Neuronal stem cell (in vitro differentiated cells): ENCODE measurements around the gene ZNF365.
"Not testable (repeated sequence)": the region's sequence is repeated elsewhere in the genome, so short reads cannot be mapped to it uniquely, and the experiment has no call there.

ENCODE experiments used
- DNase-seq: peaks from one replicate; pipeline ENCODE4 v3.0.0-alpha.2; 2013; ENCODE audit warnings: low spot score
- H2AFZ ChIP-seq: one replicate; pipeline ENCODE4 v1.6.1; 2013; ENCODE audit warnings: mild to moderate bottlenecking, low read length, inconsistent platforms
- H2AK5ac ChIP-seq: 2 replicates; pipeline ENCODE4 v1.6.1; 2013; ENCODE audit warnings: low read depth, mild to moderate bottlenecking, inconsistent platforms, low read length, moderate library complexity, mixed read lengths
- H2BK120ac ChIP-seq: 2 replicates; pipeline ENCODE4 v1.6.1; 2013; ENCODE audit warnings: low read depth, mild to moderate bottlenecking, inconsistent platforms, low read length, moderate library complexity, mixed read lengths
- H2BK12ac ChIP-seq: one replicate; pipeline ENCODE4 v1.6.1; 2013; ENCODE audit warnings: low read length, inconsistent platforms
- H2BK15ac ChIP-seq: 2 replicates; pipeline ENCODE4 v1.6.1; 2013; ENCODE audit warnings: mild to moderate bottlenecking, low read length, inconsistent platforms, mixed read lengths
- H2BK5ac ChIP-seq: one replicate; pipeline ENCODE4 v1.6.1; 2013; ENCODE audit warnings: inconsistent platforms, mild to moderate bottlenecking, low read length, moderate library complexity
- H3K14ac ChIP-seq: one replicate; pipeline ENCODE4 v1.6.1; 2013; ENCODE audit warnings: low read length, inconsistent platforms
- H3K18ac ChIP-seq: 2 replicates; pipeline ENCODE4 v1.6.1; 2013; ENCODE audit warnings: low read length, inconsistent platforms
- H3K23ac ChIP-seq: 2 replicates; pipeline ENCODE4 v1.6.1; 2013; ENCODE audit warnings: low read depth, mild to moderate bottlenecking, mixed read lengths, low read length, inconsistent platforms; ENCODE audit not compliant: poor library complexity
- H3K27ac ChIP-seq: replicated peaks from 3 replicates; pipeline ENCODE4 v1.5.1; 2013; ENCODE audit warnings: low read length, inconsistent platforms
- H3K27me3 ChIP-seq, 3 experiments: 2 replicates each; pipeline ENCODE4 v1.6.1; 2013; ENCODE audit warnings: low read length in 3 of 3, mild to moderate bottlenecking in 2 of 3, inconsistent platforms in 1 of 3, low read depth in 1 of 3, mixed read lengths in 1 of 3, moderate library complexity in 1 of 3; ENCODE audit not compliant: control insufficient read depth in 3 of 3, insufficient read depth in 3 of 3
- H3K36me3 ChIP-seq, 2 donors: replicated peaks in 1 of 2; 2 replicates each; pipeline ENCODE4 v1.6.1; 2013; ENCODE audit warnings: low read length in 2 of 2; ENCODE audit not compliant: control insufficient read depth in 2 of 2, insufficient read depth in 2 of 2
- H3K4ac ChIP-seq: 2 replicates; pipeline ENCODE4 v1.6.1; 2013; ENCODE audit warnings: inconsistent platforms, mild to moderate bottlenecking, low read length, moderate library complexity
- H3K4me1 ChIP-seq, 2 donors: 1 replicate in 1 of 2; 2 replicates in 1 of 2; pipeline ENCODE4 v1.6.1; 2013; ENCODE audit warnings: low read length in 2 of 2, low read depth in 1 of 2; ENCODE audit not compliant: control insufficient read depth in 2 of 2, insufficient read depth in 1 of 2
- H3K4me2 ChIP-seq: one replicate; pipeline ENCODE4 v1.6.1; 2013; ENCODE audit warnings: mild to moderate bottlenecking, low read length, inconsistent platforms; ENCODE audit not compliant: insufficient read depth, poor library complexity, severe bottlenecking
- H3K4me3 ChIP-seq, 2 donors: 2 replicates each; pipeline ENCODE4 v1.5.1; 2013; ENCODE audit warnings: low read length in 2 of 2, mild to moderate bottlenecking in 2 of 2, inconsistent platforms in 1 of 2, moderate library complexity in 1 of 2
- H3K79me1 ChIP-seq: one replicate; pipeline ENCODE4 v1.6.1; 2013; ENCODE audit warnings: low read depth, mild to moderate bottlenecking, inconsistent platforms, low read length, moderate library complexity
- H3K9ac ChIP-seq: one replicate; pipeline ENCODE4 v1.6.1; 2013; ENCODE audit warnings: mild to moderate bottlenecking, low read depth, low read length, inconsistent platforms; ENCODE audit not compliant: poor library complexity
- H3K9me3 ChIP-seq, 2 donors: replicated peaks in 1 of 2; 2 replicates each; pipeline versions ENCODE3 to v1.6.1; 2013; ENCODE audit warnings: low read length in 2 of 2, mild to moderate bottlenecking in 2 of 2, inconsistent platforms in 1 of 2, low read depth in 1 of 2, mixed read lengths in 1 of 2, moderate library complexity in 1 of 2; ENCODE audit not compliant: control insufficient read depth in 2 of 2, insufficient read depth in 1 of 2
- H4K8ac ChIP-seq: one replicate; pipeline ENCODE4 v1.6.1; 2013; ENCODE audit warnings: low read depth, mild to moderate bottlenecking, inconsistent platforms, low read length, moderate library complexity
- H4K91ac ChIP-seq: one replicate; pipeline ENCODE4 v1.6.1; 2013; ENCODE audit warnings: low read length, low read depth, mild to moderate bottlenecking, inconsistent platforms; ENCODE audit not compliant: poor library complexity
- WGBS, 2 donors: extraction: QIAGEN DNeasy Blood & Tissue Kit; methylation state at CpG; one replicate each; pipeline ENCODE4 v1.1.7; 2013; ENCODE audit warnings: missing lambda C conversion rate in 2 of 2, mixed read lengths in 1 of 2; ENCODE audit not compliant: insufficient read length in 2 of 2, insufficient replicate concordance in 1 of 2; ENCODE audit errors: extremely low coverage in 2 of 2; 5-methylcytosine and 5-hydroxymethylcytosine counted together

Gene ZNF365

DNA sequence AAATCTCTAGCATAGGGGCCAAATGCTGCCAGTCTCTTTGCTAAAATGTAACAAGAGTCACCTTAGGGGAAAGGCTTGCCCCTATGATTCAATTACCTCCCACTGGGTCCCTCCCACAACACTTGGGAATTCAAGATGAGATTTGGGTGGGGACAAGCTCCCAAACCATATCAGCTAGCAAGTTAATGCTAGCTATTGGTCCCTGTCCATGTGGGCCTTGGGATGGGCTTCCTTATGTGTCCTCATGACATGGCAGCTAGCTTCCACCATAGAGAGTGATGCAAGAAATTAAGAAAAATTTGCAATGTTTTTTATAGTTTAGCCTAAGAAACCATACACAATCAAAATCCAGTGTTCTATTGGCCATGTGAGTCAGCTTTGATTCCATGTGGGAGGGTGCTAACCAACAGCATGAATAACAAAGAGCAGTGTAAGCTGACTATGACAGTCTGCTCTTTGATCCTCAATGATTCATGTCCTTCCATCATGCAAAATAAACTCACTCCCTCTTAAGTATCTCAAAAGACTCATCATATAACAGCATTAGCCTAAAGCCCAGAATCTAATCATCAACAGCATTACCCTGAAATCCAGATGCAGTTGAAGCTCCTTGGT, 21.7 kb upstream of the ZNF365 start:
- Histone ChIP-seq H3K9me3 (peaks cover 0 to 3% of the 10 kb centered on the region in 2 donors), H3K4me1 (no peaks in the 10 kb centered on the region), H3K4me3 (no peak overlapping the region), H2BK12ac (no peak overlapping the region), H3K4me2 (no peak overlapping the region), H2BK5ac (no peak overlapping the region), H3K9ac (no peak overlapping the region), H4K8ac (no peak overlapping the region), H3K79me1 (no peaks in the 10 kb centered on the region), H2AFZ (no peak overlapping the region), H2AK5ac (no peak overlapping the region), H3K27me3 (no peaks in the 10 kb centered on the region), H3K23ac (no peak overlapping the region), H3K36me3 (no peaks in the 10 kb centered on the region), H3K27ac (no peak overlapping the region), H2BK15ac (no peak overlapping the region), H2BK120ac (no peak overlapping the region), H3K4ac (no peak overlapping the region), H3K14ac (no peak overlapping the region), H4K91ac (no peak overlapping the region), H3K18ac (no peak overlapping the region)
- DNase-seq, result no peak

DNA sequence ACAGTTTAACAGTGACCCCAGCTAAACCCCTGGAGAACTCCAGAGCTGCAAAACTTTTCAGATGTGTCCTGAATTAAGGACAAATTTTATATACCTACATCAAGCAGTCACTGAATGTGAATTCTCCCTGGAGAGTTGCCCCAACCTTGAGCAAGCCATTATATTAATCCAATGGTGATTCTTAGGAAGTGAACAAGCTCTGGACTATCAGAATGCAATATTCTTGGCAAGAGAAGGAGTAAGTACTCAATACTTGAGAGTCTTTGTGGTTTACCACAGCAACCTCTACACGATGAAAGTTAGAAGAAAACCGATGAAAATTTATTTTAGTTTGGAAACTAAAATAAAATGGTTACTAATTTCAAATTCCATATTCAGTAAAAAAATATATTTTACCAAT, 19.3 kb upstream of the ZNF365 start:
- H2AK5ac ChIP-seq, result no peak overlapping the region
- H3K36me3 ChIP-seq, result no peaks in the 10 kb centered on the region
- H3K9ac ChIP-seq, result no peak overlapping the region
- H3K18ac ChIP-seq, result no peak overlapping the region
- no peaks in the 10 kb centered on the region for H3K9me3 ChIP-seq
- no peak overlapping the region for H3K4me2 ChIP-seq
- no peak overlapping the region for H2AFZ ChIP-seq
- no peak overlapping the region for H3K23ac ChIP-seq
- H3K27me3 ChIP-seq, result no peaks in the 10 kb centered on the region
- no peak overlapping the region for H2BK12ac ChIP-seq
- no peak overlapping the region for H3K14ac ChIP-seq
- H3K27ac ChIP-seq, result no peak overlapping the region
- WGBS, 2 donors, result no CpG with 5 or more reads among the region's 2 CpGs
- H4K8ac ChIP-seq, result no peak overlapping the region
- H3K4me3 ChIP-seq, result no peak overlapping the region
- DNase-seq, result no peak
- H3K79me1 ChIP-seq, result no peaks in the 10 kb centered on the region
- no peak overlapping the region for H2BK120ac ChIP-seq
- no peak overlapping the region for H2BK5ac ChIP-seq
- no peak overlapping the region for H4K91ac ChIP-seq
- H3K4me1 ChIP-seq, result no peaks in the 10 kb centered on the region
- H3K4ac ChIP-seq, result no peak overlapping the region
- no peak overlapping the region for H2BK15ac ChIP-seq

GRCh38 chr10:62356447-62356846, 17.7 kb upstream of the ZNF365 start:
- no peak overlapping the region for H2BK5ac ChIP-seq
- H4K91ac ChIP-seq, result no peak overlapping the region
- H3K9ac ChIP-seq, result no peak overlapping the region
- no peaks in the 10 kb centered on the region for H3K27me3 ChIP-seq
- no peak overlapping the region for H2BK15ac ChIP-seq
- no peak overlapping the region for H3K4me3 ChIP-seq
- no peaks in the 10 kb centered on the region for H3K9me3 ChIP-seq
- no peaks in the 10 kb centered on the region for H3K79me1 ChIP-seq
- H3K4me1 ChIP-seq, result no peaks in the 10 kb centered on the region
- no peak overlapping the region for H3K27ac ChIP-seq
- no CpG with 5 or more reads among the region's 2 CpGs for WGBS, 2 donors
- no peak overlapping the region for H2BK120ac ChIP-seq
- no peak overlapping the region for H2BK12ac ChIP-seq
- no peak overlapping the region for H3K14ac ChIP-seq
- no peak overlapping the region for H3K4ac ChIP-seq
- H3K18ac ChIP-seq, result no peak overlapping the region
- no peak overlapping the region for H2AK5ac ChIP-seq
- DNase-seq, result no peak
- no peak overlapping the region for H3K4me2 ChIP-seq
- no peaks in the 10 kb centered on the region for H3K36me3 ChIP-seq
- H3K23ac ChIP-seq, result no peak overlapping the region
- H2AFZ ChIP-seq, result no peak overlapping the region
- no peak overlapping the region for H4K8ac ChIP-seq

GRCh38 chr10:62358151-62358550, 16.0 kb upstream of the ZNF365 start:
- H3K4me1 ChIP-seq, DNase-seq, H3K79me1 ChIP-seq, H4K91ac ChIP-seq, H3K14ac ChIP-seq, H3K9me3 ChIP-seq, H3K18ac ChIP-seq, H3K9ac ChIP-seq, H3K23ac ChIP-seq, H2AFZ ChIP-seq, H3K4me2 ChIP-seq, H3K4me3 ChIP-seq, H3K27me3 ChIP-seq, H2BK5ac ChIP-seq, H2BK15ac ChIP-seq, H2BK12ac ChIP-seq, H2BK120ac ChIP-seq, H3K4ac ChIP-seq, H3K27ac ChIP-seq, H4K8ac ChIP-seq, H2AK5ac ChIP-seq, H3K36me3 ChIP-seq: not testable (repeated sequence)
- no CpG with 5 or more reads among the region's 2 CpGs for whole genome bisulfite sequencing, 2 donors
